SIG-M5 treated with dmso at 0.1 percent for 504 hours (cell line): ENCODE results near the gene SLIT1.

ENCODE experiments used
- DNase-seq: peaks from one replicate; lab custom pipeline; 2025; ENCODE audit not compliant: unreplicated experiment; lab: John Stamatoyannopoulos, UW

Gene SLIT1

GRCh38 chr10:97174276-97174775 is 11.4 kb downstream of the SLIT1 start:
- no peak for DNase-seq

GRCh38 chr10:97173036-97173435 is 12.7 kb downstream of the SLIT1 start:
- no peak for DNase-seq

GRCh38 chr10:97171001-97171400 is 14.8 kb downstream of the SLIT1 start:
- no peak for DNase-seq

- DNase-seq: no peak
Observed at GRCh38 chr10:97169911-97170693, 15.7 kb downstream of the SLIT1 start.

- no peak for DNase-seq
Observed at GRCh38 chr10:97169063-97169462, 16.7 kb downstream of the SLIT1 start.

GRCh38 chr10:97168645-97169044 is 17.1 kb downstream of the SLIT1 start:
- no peak for DNase-seq

GRCh38 chr10:97165499-97165898 is 20.3 kb downstream of the SLIT1 start:
- DNase-seq: no peak

GRCh38 chr10:97163781-97164501 is 21.8 kb downstream of the SLIT1 start:
- no peak for DNase-seq

GRCh38 chr10:97163181-97163580 is 22.6 kb downstream of the SLIT1 start:
- DNase-seq: no peak

GRCh38 chr10:97159646-97160305 is 26.0 kb downstream of the SLIT1 start:
- DNase-seq: no peak

- no peak for DNase-seq
Observed at GRCh38 chr10:97157578-97158095, 28.1 kb downstream of the SLIT1 start.

GRCh38 chr10:97154781-97155180 is 31.0 kb downstream of the SLIT1 start:
- peak; percentile 36 for DNase-seq

- DNase-seq: no peak
Observed at GRCh38 chr10:97154162-97154561, 31.6 kb downstream of the SLIT1 start.

GRCh38 chr10:97153270-97153850 is 32.4 kb downstream of the SLIT1 start:
- no peak for DNase-seq

GRCh38 chr10:97151307-97151914 is 34.3 kb downstream of the SLIT1 start:
- no peak for DNase-seq

GRCh38 chr10:97150616-97151015 is 35.1 kb downstream of the SLIT1 start:
- DNase-seq: no peak

GRCh38 chr10:97150013-97150595 is 35.7 kb downstream of the SLIT1 start:
- no peak for DNase-seq

GRCh38 chr10:97149079-97149531 is 36.7 kb downstream of the SLIT1 start:
- DNase-seq: no peak

- DNase-seq: no peak
Observed at GRCh38 chr10:97144297-97144696, 41.5 kb downstream of the SLIT1 start.

GRCh38 chr10:97142834-97143233 is 42.9 kb downstream of the SLIT1 start:
- DNase-seq: no peak
